Measurements from ENCODE around the gene SMYD4.
"Not testable (repeated sequence)": the region's sequence is repeated elsewhere in the genome, so short reads cannot be mapped to it uniquely, and the experiment has no call there.

The SMYD4 gene

DNA sequence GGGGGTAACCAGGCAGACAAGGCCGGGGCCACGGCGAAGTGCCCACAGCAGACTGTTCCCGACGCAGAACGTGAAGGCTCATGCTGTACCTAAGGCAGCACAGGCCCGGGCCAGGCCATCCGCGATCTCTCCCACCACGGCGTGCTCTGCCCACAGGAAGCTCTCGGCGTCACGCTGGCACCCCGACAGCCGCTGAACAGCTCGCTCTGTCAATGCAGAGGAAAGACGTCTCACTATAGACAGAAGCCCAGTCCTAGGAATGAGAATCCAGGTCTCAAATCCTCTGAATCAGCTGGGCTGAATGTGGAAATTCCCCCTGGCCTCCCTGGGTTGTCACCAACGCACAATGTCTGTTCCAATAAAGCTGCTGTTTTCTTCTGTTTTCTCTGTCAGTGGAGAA, 46.4 kb downstream of the SMYD4 start:
- Histone ChIP-seq H3K36me3 (ENCODE audit: insufficient read depth, low read length) (peaks cover 26% of the 10 kb centered on the region), H3K9me3 (ENCODE audit: control insufficient read depth, insufficient read depth, low read length) (no peaks in the 10 kb centered on the region), H3K4me1 (ENCODE audit: insufficient read depth, low read length) (peaks cover 4% of the 10 kb centered on the region; the same call in 1 of the 2 replicates), H3K9ac (ENCODE audit: low read depth, low read length) (no peak overlapping the region)

- Histone ChIP-seq H3K4me1 (ENCODE audit: insufficient read depth, low read length) (peaks cover 4% of the 10 kb centered on the region; the same call in 1 of the 2 replicates), H3K9ac (ENCODE audit: low read depth, low read length) (no peak overlapping the region), H3K36me3 (ENCODE audit: insufficient read depth, low read length) (peaks cover 26% of the 10 kb centered on the region), H3K9me3 (ENCODE audit: control insufficient read depth, insufficient read depth, low read length) (no peaks in the 10 kb centered on the region)
Observed at GRCh38 chr17:1782171-1782567, 47.5 kb downstream of the SMYD4 start.

DNA sequence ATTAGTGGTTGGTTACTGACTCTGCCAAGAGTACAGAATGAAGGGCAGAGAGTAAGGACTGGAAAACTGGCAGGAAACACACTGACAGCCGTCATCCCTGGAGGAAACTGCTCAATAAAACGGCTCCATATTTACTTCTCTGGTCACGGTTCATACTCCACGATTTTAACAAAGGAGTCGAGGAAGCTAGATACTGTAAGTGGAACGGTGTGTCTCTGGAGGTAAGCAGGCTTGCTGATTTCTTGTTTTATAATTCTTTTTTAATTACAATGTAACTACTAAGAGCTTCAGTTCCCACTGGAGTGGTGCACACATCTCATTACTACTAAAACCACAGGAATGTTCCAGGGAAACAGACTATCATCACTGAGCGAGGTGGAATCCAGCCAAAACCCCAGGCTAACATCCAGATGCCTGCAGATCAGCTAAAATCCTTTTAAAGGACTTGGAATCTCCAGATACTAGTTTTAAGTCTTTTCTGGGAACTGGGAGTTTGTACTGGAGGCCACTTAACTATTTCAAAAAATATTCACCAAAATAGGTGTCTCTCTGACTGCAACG, 50.1 kb downstream of the SMYD4 start:
- no peak overlapping the region for H3K9ac ChIP-seq (ENCODE audit: low read depth, low read length)
- H3K36me3 ChIP-seq (ENCODE audit: insufficient read depth, low read length) = peaks cover 26% of the 10 kb centered on the region
- H3K9me3 ChIP-seq (ENCODE audit: control insufficient read depth, insufficient read depth, low read length) = no peaks in the 10 kb centered on the region
- peaks cover 4% of the 10 kb centered on the region; the same call in 1 of the 2 replicates for H3K4me1 ChIP-seq (ENCODE audit: insufficient read depth, low read length)

GRCh38 chr17:1776857-1777256, 52.8 kb downstream of the SMYD4 start:
- H3K4me1 ChIP-seq (ENCODE audit: insufficient read depth, low read length) = no peaks in the 10 kb centered on the region
- H3K9ac ChIP-seq (ENCODE audit: low read depth, low read length) = no peak overlapping the region
- H3K36me3 ChIP-seq (ENCODE audit: insufficient read depth, low read length) = peaks cover 14% of the 10 kb centered on the region
- H3K9me3 ChIP-seq (ENCODE audit: control insufficient read depth, insufficient read depth, low read length) = no peaks in the 10 kb centered on the region

DNA sequence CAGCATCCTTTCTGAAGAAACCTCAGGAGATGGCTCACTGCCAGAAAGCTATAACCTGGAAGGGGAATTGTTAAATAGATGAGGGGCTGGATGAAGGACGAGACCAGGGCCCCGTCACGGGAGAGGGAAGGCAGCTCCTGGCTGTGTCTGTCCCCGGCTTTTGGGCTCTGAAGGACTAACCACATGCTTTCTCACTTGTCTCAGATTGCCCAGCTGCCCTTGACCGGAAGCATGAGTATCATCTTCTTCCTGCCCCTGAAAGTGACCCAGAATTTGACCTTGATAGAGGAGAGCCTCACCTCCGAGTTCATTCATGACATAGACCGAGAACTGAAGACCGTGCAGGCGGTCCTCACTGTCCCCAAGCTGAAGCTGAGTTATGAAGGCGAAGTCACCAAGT, 53.4 kb downstream of the SMYD4 start:
- no peaks in the 10 kb centered on the region for H3K4me1 ChIP-seq (ENCODE audit: insufficient read depth, low read length)
- no peaks in the 10 kb centered on the region for H3K9me3 ChIP-seq (ENCODE audit: control insufficient read depth, insufficient read depth, low read length)
- H3K9ac ChIP-seq (ENCODE audit: low read depth, low read length) = no peak overlapping the region
- peaks cover 10% of the 10 kb centered on the region; the same call in 1 of the 2 replicates for H3K36me3 ChIP-seq (ENCODE audit: insufficient read depth, low read length)

DNA sequence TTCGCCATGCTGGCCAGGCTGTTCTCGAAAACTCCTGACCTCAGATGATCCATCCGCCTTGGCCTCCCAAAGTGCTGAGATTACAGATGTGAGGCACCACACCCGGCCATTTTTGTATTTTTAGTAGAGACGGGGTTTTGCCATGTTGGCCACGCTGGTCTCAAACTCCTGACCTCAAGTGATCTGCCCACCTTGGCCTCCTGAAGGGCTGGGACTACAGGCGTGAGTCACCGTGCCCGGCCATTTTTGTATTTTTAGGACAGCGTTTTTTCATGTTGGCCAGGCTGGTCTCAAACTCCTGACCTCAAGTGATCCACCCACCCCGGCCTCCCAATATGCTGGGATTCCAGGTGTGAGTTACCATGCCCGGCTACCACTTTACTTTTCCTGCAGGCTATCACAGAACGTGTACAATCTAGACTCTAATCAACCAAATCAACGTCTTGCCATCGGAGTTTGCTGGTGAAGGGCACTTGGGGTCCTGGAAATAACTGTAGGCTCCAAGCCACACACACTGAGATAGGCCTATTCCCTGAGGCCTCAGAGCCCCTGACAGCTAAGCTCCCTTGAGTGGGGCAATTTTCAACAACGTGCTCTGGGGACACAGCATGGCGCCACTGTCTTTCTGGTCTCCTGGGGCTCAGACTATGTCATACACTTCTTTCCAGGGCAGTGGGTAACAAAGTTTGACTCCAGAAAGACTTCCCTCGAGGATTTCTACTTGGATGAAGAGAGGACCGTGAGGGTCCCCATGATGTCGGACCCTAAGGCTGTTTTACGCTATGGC, 55.1 kb downstream of the SMYD4 start:
- no peak overlapping the region for H3K9ac ChIP-seq (ENCODE audit: low read depth, low read length)
- peaks cover 5% of the 10 kb centered on the region; the same call in 1 of the 2 replicates for H3K4me1 ChIP-seq (ENCODE audit: insufficient read depth, low read length)
- H3K36me3 ChIP-seq (ENCODE audit: insufficient read depth, low read length) = peaks cover 6% of the 10 kb centered on the region; the same call in 1 of the 2 replicates
- H3K9me3 ChIP-seq (ENCODE audit: control insufficient read depth, insufficient read depth, low read length) = no peaks in the 10 kb centered on the region

DNA sequence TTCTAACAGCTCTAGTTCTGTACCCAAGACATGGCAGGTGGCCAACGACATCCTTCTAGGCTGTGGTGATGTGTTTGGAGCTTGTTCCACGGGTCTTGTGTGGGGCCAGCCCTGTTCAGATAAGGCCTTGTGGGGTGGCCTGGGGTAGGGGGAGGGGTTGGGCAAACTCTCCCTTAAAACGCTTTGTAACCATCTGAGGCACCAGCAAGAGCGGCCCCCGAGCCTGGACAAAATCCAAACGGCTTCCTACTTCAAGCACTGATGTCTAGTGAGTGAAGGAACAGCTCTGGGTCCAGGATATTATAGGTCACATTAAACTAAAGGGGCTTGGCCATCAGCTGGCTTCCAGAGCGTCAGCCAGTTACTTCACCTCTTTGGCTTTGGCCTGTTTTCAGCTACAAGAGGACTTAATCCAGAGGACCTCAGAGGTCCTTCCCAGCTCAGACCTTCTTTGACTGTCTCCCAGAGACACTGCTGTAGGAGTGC, 56.0 kb downstream of the SMYD4 start:
- Histone ChIP-seq H3K9ac (ENCODE audit: low read depth, low read length) (no peak overlapping the region), H3K4me1 (ENCODE audit: insufficient read depth, low read length) (peaks cover 5% of the 10 kb centered on the region; the same call in 1 of the 2 replicates), H3K36me3 (ENCODE audit: insufficient read depth, low read length) (peaks cover 3% of the 10 kb centered on the region; the same call in 1 of the 2 replicates), H3K9me3 (ENCODE audit: control insufficient read depth, insufficient read depth, low read length) (no peaks in the 10 kb centered on the region)

- not testable (repeated sequence) for H3K36me3 ChIP-seq (ENCODE audit: insufficient read depth, low read length); H3K4me1 ChIP-seq (ENCODE audit: insufficient read depth, low read length); H3K9ac ChIP-seq (ENCODE audit: low read depth, low read length); H3K9me3 ChIP-seq (ENCODE audit: control insufficient read depth, insufficient read depth, low read length)
Observed at GRCh38 chr17:1773000-1773695, 56.6 kb downstream of the SMYD4 start.

- Histone ChIP-seq H3K4me1 (ENCODE audit: insufficient read depth, low read length) (peaks cover 14% of the 10 kb centered on the region; the same call in 1 of the 2 replicates), H3K9me3 (ENCODE audit: control insufficient read depth, insufficient read depth, low read length) (no peaks in the 10 kb centered on the region), H3K36me3 (ENCODE audit: insufficient read depth, low read length) (no peaks in the 10 kb centered on the region), H3K9ac (ENCODE audit: low read depth, low read length) (peak overlapping the region; percentile 26; the same call in 1 of the 2 replicates)
Observed at GRCh38 chr17:1769822-1770477, 59.8 kb downstream of the SMYD4 start.

DNA sequence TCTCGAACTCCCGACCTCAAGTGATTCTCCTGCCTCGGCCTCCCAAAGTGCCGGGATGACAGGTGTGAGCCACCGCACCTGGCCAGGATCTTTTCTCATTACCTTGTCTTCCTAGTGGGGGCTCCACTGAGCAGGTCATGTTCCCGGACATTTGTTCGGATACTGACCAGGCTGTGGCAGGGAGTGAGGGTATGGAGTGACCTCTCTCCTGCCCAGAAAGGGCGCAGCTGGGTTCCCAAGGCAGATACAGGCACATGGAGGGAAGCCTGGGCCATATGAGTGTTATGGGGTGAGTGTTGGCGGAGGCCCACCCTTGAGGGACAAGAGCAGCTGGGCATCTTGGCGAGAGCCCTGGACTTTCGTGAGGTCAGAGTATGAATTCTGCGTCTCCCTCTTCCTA, 62.3 kb downstream of the SMYD4 start:
- H3K9me3 ChIP-seq (ENCODE audit: control insufficient read depth, insufficient read depth, low read length) = no peaks in the 10 kb centered on the region
- peaks cover 26% of the 10 kb centered on the region for H3K4me1 ChIP-seq (ENCODE audit: insufficient read depth, low read length)
- no peaks in the 10 kb centered on the region for H3K36me3 ChIP-seq (ENCODE audit: insufficient read depth, low read length)
- no peak overlapping the region for H3K9ac ChIP-seq (ENCODE audit: low read depth, low read length)

GRCh38 chr17:1766382-1767135, 63.1 kb downstream of the SMYD4 start:
- Histone ChIP-seq H3K9me3 (ENCODE audit: control insufficient read depth, insufficient read depth, low read length) (no peaks in the 10 kb centered on the region), H3K4me1 (ENCODE audit: insufficient read depth, low read length) (peaks cover 34% of the 10 kb centered on the region), H3K9ac (ENCODE audit: low read depth, low read length) (no peak overlapping the region), H3K36me3 (ENCODE audit: insufficient read depth, low read length) (no peaks in the 10 kb centered on the region)

GRCh38 chr17:1765576-1765975, 64.1 kb downstream of the SMYD4 start:
- H3K4me1 ChIP-seq (ENCODE audit: insufficient read depth, low read length) = peaks cover 29% of the 10 kb centered on the region
- H3K9me3 ChIP-seq (ENCODE audit: control insufficient read depth, insufficient read depth, low read length) = no peaks in the 10 kb centered on the region
- H3K36me3 ChIP-seq (ENCODE audit: insufficient read depth, low read length) = no peaks in the 10 kb centered on the region
- H3K9ac ChIP-seq (ENCODE audit: low read depth, low read length) = no peak overlapping the region

- H3K9me3 ChIP-seq (ENCODE audit: control insufficient read depth, insufficient read depth, low read length); H3K9ac ChIP-seq (ENCODE audit: low read depth, low read length); H3K36me3 ChIP-seq (ENCODE audit: insufficient read depth, low read length): not testable (repeated sequence)
- H3K4me1 ChIP-seq (ENCODE audit: insufficient read depth, low read length) = peaks cover 28% of the 10 kb centered on the region
Observed at GRCh38 chr17:1764705-1765104, 65.0 kb downstream of the SMYD4 start.

DNA sequence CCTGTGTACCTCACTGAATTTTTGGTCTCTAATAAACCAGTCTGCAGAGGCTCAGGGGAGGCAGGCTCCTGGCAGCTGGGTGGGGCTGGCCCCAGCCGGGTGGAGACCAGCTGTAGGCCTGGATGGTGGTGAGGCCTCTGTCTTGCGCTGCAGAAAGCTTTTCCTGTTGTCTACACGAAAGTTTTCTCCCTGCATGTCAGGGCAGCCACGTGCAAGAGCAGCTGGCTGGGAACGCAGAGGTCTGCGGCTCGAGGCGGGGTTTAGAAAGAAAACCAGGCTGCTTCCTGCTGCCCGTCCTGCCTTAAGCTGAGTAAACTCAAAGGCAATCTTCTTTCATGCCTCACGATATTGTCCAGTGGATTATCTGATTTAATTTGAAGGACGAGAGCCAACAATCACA, 65.4 kb downstream of the SMYD4 start:
- Histone ChIP-seq H3K36me3 (ENCODE audit: insufficient read depth, low read length) (no peaks in the 10 kb centered on the region), H3K4me1 (ENCODE audit: insufficient read depth, low read length) (peaks cover 28% of the 10 kb centered on the region), H3K9ac (ENCODE audit: low read depth, low read length) (no peak overlapping the region), H3K9me3 (ENCODE audit: control insufficient read depth, insufficient read depth, low read length) (no peaks in the 10 kb centered on the region)
